OCI-LY3 (cell line): ENCODE measurements around the gene AMDHD2.

Source experiments
- H2AFZ ChIP-seq: fragments of 200-600, 300-600 bp; shearing (Covaris generic); 2 replicates; pipeline ENCODE4 v1.6.0; 2014; ENCODE audit warnings: antibody characterized with exemption, low read depth, low read length
- H3K27ac ChIP-seq: fragments of 200-600, 300-600 bp; sonication (generic); 2 replicates; pipeline ENCODE4 v1.5.1; 2014; ENCODE audit warnings: mild to moderate bottlenecking, low read length, moderate library complexity, mixed read lengths
- H3K27me3 ChIP-seq: fragments of 200-600, 300-600 bp; sonication (generic); 2 replicates; pipeline ENCODE4 v1.6.1; 2014; ENCODE audit warnings: low read depth, low read length, mixed read lengths
- H3K36me3 ChIP-seq: fragments of 200-600, 300-600 bp; sonication (generic); replicated peaks from 2 replicates; pipeline ENCODE3; 2014; ENCODE audit warnings: low read depth, low read length, mixed read lengths
- H3K4me1 ChIP-seq: fragments of 300-600, 200-600 bp; sonication (generic); 2 replicates; pipeline ENCODE4 v1.6.1; 2014; ENCODE audit warnings: low read length, mixed read lengths
- H3K4me2 ChIP-seq: fragments of 200-600, 300-600 bp; sonication (generic); 2 replicates; pipeline ENCODE4 v1.6.1; 2014; ENCODE audit warnings: low read length, mixed read lengths
- H3K4me3 ChIP-seq: fragments of 300-600, 200-600 bp; sonication (generic); 2 replicates; pipeline ENCODE4 v1.5.1; 2014; ENCODE audit warnings: antibody characterized with exemption, mild to moderate bottlenecking, low read length, moderate library complexity
- H3K79me2 ChIP-seq: fragments of 300-600, 200-600 bp; shearing (Covaris generic); 2 replicates; pipeline ENCODE4 v1.6.1; 2014; ENCODE audit warnings: mild to moderate bottlenecking, low read length, mixed read lengths
- H3K9ac ChIP-seq: fragments of 300-600, 200-600 bp; shearing (Covaris generic); 2 replicates; pipeline ENCODE4 v1.6.0; 2014; ENCODE audit warnings: mild to moderate bottlenecking, low read length, moderate library complexity
- H3K9me3 ChIP-seq: fragments of 200-600, 300-600 bp; shearing (Covaris generic); 2 replicates; pipeline ENCODE4 v1.6.1; 2014; ENCODE audit warnings: low read length, mixed read lengths; ENCODE audit not compliant: insufficient read depth
- H4K20me1 ChIP-seq: fragments of 200-600, 300-600 bp; sonication (generic); 2 replicates; pipeline ENCODE4 v1.6.1; 2016; ENCODE audit warnings: low read length, mixed read lengths; ENCODE audit not compliant: insufficient read depth
- CTCF ChIP-seq: fragments of 200-600, 300-600 bp; sonication (generic); IDR thresholded peaks from 2 replicates; pipeline ENCODE4 v1.5.1; 2014; ENCODE audit warnings: antibody characterized with exemption, low read length, low read depth
- EZH2phosphoT487 ChIP-seq: fragments of 200-600 bp; shearing (Covaris generic); IDR thresholded peaks from 2 replicates; pipeline ENCODE4 v1.6.1; 2018; ENCODE audit warnings: antibody characterized with exemption, mixed run types, low read depth

The AMDHD2 gene

DNA sequence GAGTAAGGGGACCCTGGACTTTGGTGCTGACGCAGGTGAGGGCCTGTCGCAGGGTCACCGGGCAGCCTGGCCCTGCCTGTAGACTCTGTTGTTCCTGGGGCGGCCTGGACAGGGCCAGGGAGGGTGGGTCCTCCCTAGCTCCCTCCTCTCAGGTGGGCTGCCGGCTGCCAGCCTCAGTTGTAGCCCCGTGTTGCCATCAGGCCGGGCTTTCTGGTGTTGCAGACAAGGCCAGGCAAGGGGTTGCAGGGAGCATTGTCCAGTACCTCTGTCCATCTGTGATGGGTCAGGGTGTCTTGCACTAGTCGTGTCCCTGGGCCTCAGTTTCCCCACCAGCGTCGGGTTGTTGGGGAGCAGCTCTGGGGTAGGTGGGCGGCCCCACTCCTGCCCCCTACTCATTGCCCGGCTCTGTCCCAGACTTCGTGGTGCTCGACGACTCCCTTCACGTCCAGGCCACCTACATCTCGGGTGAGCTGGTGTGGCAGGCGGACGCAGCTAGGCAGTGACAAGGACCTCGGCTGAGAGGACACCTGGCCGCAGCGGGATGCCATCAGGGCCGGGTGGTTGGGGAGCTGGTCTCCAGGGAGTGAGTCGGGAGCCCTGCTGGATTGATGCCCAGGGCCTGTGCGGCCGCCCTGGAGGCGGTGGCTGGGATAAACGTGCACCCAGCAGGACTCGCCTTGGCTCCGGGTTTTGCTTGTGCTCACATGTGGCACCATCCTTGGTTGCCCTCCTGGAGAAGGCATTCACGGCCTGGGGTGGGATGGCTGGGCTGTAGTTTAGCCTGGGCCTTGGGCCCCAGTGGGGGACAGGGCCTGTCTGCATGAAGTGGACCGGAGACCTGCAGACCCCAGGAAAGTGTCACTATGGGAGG is 9.1 kb downstream of the AMDHD2 start:
- TF ChIP-seq CTCF (no peak), EZH2phosphoT487 (no peak)
- Histone ChIP-seq H4K20me1 (no peaks in the 10 kb centered on the region), H2AFZ (no peak overlapping the region), H3K4me1 (peaks cover 6% of the 10 kb centered on the region; the same call in 1 of the 2 replicates), H3K36me3 (peaks cover 15% of the 10 kb centered on the region), H3K27me3 (no peaks in the 10 kb centered on the region), H3K9me3 (no peaks in the 10 kb centered on the region), H3K79me2 (no peaks in the 10 kb centered on the region), H3K27ac (no peak overlapping the region), H3K9ac (no peak overlapping the region), H3K4me3 (no peak overlapping the region), H3K4me2 (no peak overlapping the region)

DNA sequence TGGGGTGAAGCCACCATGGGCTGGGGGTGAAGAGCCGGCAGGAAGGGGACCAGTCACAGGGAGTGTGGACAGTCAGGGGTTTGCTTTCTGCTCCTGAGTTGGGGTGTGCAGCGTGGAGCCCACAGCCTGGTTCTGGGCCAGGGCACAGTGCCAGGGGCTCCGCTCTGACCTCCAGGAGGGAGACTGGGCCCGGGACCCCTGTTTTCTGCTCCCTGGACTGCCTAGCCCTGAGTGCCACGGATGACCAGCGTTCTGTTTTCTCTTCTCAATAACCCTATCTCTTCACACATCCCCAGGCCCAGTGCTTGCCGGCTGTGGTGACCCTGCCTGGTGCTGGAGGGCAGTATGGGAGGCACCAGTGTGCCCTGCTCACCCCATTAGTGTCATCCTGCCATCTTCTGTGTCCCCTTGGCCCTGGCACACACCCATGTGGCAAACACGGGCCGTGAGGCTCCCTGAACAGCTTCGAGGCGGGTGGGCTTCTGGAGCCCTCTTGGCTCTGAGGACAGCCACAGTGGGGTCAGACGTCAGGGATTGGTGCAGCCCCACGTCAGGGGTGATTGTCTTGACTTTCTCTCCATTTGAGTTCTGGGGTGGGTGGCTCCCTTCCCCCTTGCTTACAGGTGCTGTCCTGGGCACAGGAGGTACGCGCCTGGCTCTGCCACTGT is 9.9 kb downstream of the AMDHD2 start:
- Histone ChIP-seq H3K36me3 (peaks cover 11% of the 10 kb centered on the region), H3K9ac (no peak overlapping the region), H3K9me3 (no peaks in the 10 kb centered on the region), H3K4me1 (peaks cover 6% of the 10 kb centered on the region; the same call in 1 of the 2 replicates), H3K79me2 (no peaks in the 10 kb centered on the region), H3K27me3 (no peaks in the 10 kb centered on the region), H3K27ac (no peak overlapping the region), H4K20me1 (no peaks in the 10 kb centered on the region), H2AFZ (no peak overlapping the region), H3K4me3 (no peak overlapping the region), H3K4me2 (no peak overlapping the region)
- TF ChIP-seq EZH2phosphoT487: no peak
- TF ChIP-seq CTCF: no peak

GRCh38 chr16:2530629-2531318 is 10.6 kb downstream of the AMDHD2 start:
- no peak overlapping the region for H3K9ac ChIP-seq
- TF ChIP-seq CTCF (no peak), EZH2phosphoT487 (no peak)
- no peaks in the 10 kb centered on the region for H3K9me3 ChIP-seq
- no peak overlapping the region for H3K27ac ChIP-seq
- H3K36me3 ChIP-seq: peaks cover 11% of the 10 kb centered on the region
- peak overlapping the region; percentile 83 for H3K4me2 ChIP-seq
- H3K27me3 ChIP-seq: no peaks in the 10 kb centered on the region
- no peaks in the 10 kb centered on the region for H4K20me1 ChIP-seq
- no peak overlapping the region for H2AFZ ChIP-seq
- no peak overlapping the region for H3K4me3 ChIP-seq
- H3K4me1 ChIP-seq: peaks cover 6% of the 10 kb centered on the region; the same call in 1 of the 2 replicates
- no peaks in the 10 kb centered on the region for H3K79me2 ChIP-seq

GRCh38 chr16:2531371-2531695 is 11.2 kb downstream of the AMDHD2 start, which contains the start of gene CEMP1:
Gene CEMP1, minus strand, starts transcription at chr16:2531408. Its CDS starts 335 bp downstream, at chr16:2531073.
- peak within 1 kb of the TSS; percentile 75 for H3K27ac ChIP-seq
- no peaks in the 10 kb centered on the region for H4K20me1 ChIP-seq

More at GRCh38 chr16:2531371-2531695, 11.2 kb downstream of the AMDHD2 start, which contains the start of gene CEMP1:
- Histone ChIP-seq H3K79me2 (no peaks in the 10 kb centered on the region), H3K27me3 (no peaks in the 10 kb centered on the region), H3K36me3 (peaks cover 11% of the 10 kb centered on the region), H3K9ac (peak within 1 kb of the TSS; percentile 84), H3K4me1 (peaks cover 6% of the 10 kb centered on the region; the same call in 1 of the 2 replicates), H3K4me2 (peak within 1 kb of the TSS; percentile 91), H3K4me3 (peak within 1 kb of the TSS; percentile 82), H2AFZ (peak within 1 kb of the TSS; percentile 69; the same call in 1 of the 2 replicates), H3K9me3 (no peaks in the 10 kb centered on the region)
- TF ChIP-seq EZH2phosphoT487 (no peak), CTCF (no peak)
